Activated T-helper 1 cell treated with Interleukin-2 at 50 U/mL for 16 hours (primary cell): ENCODE results near the gene TAS2R13.

Experiments used
- DNase-seq: peaks from one replicate; pipeline ENCODE4 v3.0.0-alpha.2; 2020; ENCODE audit warnings: low read depth

TAS2R13 gene

GRCh38 chr12:10867381-10867780 is 42.0 kb downstream of the TAS2R13 start:
- no peak for DNase-seq

- DNase-seq, result no peak
Measured at GRCh38 chr12:10863512-10864218, 45.7 kb downstream of the TAS2R13 start.

GRCh38 chr12:10861366-10861765 is 48.0 kb downstream of the TAS2R13 start:
- DNase-seq, result no peak
